Hematopoietic multipotent progenitor cell treated with erythropoietin and hydrocortisone succinate and interleukin-3 and kit ligand, for 4 days (in vitro differentiated cells): ENCODE data around the gene CCDC63.
A peak's percentile ranks its signal among the peaks of the same experiment; 100 is the strongest.
"Not testable (repeated sequence)": the region's sequence is repeated elsewhere in the genome, so short reads cannot be mapped to it uniquely, and the experiment has no call there.

Experiments used
- DNase-seq: peaks from one replicate; pipeline ENCODE4 v3.0.0-alpha.2; 2015

Gene CCDC63

DNA sequence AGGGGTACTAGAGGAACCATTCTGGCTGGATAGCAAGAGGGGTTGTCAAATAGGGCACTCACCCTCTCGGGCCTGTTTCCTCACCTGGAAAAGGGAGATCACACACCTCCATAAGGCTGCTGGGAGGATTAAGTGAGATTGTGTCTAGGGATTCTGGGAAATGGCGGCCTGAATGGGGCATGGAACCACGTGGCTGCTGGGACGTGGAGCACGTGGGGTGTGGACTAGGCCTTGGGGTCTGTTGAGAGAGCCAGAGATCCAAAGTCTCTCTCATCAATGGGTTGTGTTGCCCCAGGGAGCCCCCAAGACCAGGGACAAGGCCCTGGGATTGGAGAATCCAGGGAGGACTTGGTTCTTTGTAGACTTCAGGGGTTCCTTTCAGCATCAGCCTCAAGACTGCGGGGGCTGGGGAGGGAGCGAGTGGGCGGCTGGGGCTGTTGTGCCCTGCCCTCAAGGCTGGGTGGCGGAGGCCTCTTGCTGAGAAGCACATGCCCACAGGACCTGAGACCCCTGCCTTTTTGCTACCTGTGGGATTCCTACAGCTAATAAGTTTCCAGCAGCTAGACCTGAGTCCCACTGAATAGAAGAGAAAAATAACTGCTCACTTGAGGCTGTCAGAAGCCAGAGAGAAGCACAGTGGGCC lies 77.0 kb downstream of the CCDC63 start:
- no peak for DNase-seq

DNA sequence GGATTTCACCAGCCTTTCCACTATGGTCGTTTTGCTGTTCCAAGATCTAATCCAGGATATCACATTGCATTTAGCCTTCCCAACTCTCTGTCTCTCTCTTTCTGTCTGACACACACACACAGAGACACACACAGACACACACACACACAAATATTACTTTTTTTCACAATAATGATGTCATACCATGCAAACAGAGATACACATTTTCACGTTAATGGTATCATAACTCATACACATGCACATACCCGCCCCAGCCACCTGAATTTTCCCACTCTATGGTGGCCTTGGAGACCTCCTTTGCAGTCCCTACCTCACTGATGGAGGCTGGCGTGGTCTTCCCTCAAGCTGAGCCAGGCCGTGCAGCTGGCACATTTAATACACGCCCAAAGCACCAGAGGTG lies 80.8 kb downstream of the CCDC63 start:
- no peak for DNase-seq

DNA sequence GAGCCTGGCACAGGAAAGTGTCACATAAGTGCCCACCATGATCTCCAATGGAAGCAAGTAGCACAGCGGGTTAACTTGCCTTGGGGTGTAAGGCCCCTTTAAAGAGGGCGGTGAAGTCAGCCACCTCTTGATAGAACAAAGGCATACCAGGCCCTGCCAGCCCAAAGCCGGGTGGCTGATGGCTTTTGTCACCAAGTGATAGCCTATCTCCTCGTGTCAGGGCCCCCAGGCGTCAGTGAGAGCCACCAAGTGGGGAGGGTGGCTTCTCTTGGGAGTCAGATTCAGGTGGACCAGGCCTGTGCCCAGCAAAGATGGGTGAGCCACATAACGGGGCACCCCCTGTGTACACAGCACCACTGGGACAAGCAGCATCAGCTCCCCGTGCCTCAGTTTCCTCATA lies 81.9 kb downstream of the CCDC63 start:
- DNase-seq, result peak; percentile 53

DNA sequence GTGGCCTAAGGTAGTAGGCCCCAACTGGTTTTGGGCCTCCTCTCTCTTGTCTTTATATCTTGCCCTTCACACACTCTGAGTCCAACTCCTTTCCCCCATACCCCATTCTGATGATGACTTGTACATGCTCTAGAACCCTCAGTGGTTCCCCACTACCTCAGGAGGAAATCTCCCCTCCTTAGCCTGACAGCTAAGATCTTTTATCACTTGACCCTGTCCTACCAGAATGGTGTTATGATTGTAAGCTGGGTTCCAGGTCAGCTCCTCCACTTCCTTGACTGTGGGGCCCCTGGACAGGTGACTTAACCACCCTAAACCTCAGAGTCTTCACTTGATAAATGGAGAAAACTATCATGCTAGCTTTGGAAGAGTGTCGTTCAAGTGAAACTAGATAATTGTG lies 83.0 kb downstream of the CCDC63 start:
- no peak for DNase-seq

DNA sequence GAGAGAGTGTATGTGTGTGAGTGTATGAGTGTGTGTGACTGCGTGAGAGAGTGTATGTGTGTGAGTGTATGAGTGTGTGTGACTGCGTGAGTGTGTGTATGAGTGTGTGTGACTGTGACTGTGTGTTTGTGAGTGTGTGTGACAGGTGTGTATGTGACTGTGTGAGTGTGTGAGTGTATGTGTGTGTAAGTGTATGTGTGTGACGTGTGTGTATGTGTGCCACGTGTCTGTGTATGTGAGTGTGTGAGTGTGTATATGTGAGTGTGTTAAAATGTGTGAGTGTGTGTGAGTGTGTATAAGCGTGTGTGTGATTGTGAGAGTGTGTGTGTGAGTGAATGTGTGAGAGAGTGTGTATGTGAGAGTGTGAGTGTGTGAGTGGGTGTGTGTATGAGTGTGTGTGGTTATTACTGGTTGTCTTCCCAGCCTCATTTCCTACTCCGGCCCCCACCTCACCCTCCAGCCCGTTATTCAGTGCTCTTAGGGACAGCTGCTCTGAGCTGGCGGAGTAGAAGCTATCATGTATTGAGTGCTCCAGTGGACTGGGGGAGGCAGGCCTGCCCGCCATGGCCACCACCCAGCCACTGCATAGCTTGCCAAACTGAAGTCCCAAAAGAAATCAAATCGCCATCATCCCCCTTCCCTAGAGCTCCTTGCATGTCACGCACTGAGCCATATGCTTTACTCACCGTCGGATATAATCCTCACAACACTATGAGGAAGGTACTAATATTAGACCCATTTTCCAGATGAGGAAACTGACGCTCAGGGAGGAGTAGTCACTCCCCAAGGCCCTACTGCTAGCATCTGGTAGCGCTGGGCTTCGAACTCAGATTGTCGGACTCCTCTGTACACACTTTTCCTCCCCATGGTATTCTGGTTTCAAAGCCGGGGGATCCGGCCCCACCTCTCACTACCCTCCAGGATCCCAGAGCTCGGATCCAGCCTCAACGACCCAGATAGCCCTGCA lies 83.8 kb downstream of the CCDC63 start:
- no peak for DNase-seq

DNA sequence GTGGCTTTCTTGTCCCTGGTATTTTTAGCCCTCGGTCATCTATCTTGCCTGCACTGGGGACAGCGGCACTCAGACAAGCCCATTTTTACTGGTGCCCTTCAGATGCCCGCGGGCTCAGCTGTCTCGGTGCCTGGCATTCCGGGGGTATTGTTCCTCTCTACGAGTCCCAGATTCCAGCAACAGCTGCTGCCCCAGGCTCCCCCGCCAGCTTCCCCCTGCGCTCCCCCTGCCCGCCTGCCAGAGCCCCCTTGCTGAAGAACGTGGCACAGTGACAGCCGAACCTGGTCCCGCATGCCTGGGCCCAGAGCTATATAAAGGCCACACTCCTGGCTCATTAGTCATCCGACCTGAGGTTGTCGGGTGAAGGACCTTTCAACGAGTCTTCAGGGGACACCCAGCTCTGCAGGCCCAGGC lies 84.5 kb downstream of the CCDC63 start:
- no peak for DNase-seq

DNA sequence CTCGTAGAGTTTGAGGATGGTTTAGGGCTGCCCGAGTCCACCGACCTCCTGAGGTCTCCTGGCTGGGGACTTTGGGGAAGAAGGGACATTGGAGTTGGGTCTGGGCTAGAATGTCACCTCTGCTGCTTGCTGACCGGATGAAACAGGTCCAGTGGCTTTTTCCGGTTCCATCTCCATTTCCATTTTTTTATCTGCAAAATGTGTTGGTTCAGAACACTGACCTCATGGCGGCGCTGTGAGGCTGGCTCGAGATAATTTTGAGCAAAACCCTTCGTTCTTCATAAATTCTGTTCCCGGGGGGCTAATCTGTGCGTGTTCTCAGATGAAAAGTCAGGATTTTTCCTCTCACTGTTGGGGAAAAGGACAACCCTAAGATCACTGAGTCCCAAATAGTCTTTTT lies 85.3 kb downstream of the CCDC63 start:
- peak; percentile 18 for DNase-seq

DNA sequence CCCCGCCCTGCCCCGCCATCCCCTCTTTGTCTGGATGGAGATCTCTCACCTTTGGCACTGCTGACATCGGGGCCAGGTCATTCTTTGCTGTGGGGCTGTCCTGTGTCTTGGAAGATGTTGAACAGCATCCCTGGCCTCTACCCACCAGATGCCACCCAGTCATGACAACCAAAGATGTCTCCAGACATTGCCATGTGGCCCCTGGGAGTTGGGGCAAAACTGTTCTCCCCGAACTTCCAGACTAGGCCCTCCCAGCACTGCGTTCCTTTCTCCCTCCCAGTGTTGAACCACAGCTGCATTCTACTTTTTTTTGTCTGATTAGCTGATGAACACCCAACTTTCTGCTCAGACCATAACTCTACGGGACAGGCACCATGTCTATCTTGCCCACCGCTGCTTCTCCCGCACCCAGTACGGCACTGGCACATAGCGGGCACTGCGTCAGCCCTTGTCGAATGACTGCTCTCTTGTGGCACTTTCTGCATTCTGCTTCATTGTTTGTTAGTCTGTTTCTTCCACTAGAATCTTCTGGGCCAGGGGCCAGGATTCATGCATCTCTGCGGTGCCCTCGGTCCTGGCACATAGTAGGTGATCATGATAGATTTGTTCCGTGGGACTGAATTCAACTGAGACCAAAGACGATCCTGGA lies 86.7 kb downstream of the CCDC63 start:
- no peak for DNase-seq

DNA sequence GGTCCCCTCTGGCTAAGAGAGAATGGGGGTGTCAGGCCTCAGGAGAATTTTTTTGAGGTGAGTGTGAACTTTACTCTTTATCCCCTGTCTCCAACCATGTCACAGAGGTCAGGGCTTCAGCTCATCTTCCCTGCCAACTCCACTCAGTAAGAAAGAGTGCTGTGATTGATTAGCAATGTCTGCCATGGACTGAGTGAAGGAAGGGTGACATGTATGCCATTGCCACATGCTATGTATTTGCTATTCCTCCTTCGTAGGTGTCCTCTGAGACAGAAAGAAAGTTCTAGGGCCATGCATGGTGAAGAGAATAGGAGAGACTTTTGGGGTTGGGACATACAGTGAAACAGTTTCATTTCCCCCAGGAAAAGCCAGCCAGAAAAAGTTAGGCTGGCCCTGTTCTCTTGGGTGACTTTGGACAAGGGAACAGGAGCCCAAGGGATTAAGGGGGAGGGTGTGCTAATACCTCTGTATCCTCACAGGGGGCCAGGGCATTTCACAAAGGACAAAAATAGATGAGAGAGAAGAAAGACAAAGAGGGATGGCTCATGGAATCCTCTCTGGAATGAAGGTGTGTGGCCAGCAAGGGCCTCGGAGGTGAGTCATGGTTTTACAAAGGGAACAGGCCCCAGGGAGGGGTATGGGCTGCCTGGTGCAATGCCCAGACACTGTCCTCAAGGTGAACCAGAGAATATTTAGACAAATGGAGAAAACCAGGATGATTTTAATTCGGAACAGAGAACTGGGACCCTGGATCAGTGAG lies 87.5 kb downstream of the CCDC63 start:
- DNase-seq, result no peak

DNA sequence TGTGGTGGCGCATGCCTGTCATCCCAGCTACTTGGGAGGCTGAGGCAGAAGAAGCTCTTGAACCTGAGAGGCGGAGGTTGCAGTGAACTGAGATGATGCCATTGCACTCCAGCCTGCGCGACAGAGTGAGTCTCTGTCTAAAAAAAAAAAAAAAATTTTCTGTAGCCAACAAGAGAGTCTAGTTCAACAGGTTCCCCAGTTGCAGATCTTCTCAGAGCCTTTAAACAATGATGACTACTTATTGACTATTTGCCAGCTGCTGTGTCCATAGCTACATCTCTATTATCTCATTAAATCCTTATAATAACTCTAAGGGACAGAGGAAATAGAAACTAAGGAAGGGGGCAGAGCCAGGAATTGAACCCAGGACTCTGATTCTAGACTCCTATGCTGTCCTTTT lies 88.8 kb downstream of the CCDC63 start:
- no peak for DNase-seq

DNA sequence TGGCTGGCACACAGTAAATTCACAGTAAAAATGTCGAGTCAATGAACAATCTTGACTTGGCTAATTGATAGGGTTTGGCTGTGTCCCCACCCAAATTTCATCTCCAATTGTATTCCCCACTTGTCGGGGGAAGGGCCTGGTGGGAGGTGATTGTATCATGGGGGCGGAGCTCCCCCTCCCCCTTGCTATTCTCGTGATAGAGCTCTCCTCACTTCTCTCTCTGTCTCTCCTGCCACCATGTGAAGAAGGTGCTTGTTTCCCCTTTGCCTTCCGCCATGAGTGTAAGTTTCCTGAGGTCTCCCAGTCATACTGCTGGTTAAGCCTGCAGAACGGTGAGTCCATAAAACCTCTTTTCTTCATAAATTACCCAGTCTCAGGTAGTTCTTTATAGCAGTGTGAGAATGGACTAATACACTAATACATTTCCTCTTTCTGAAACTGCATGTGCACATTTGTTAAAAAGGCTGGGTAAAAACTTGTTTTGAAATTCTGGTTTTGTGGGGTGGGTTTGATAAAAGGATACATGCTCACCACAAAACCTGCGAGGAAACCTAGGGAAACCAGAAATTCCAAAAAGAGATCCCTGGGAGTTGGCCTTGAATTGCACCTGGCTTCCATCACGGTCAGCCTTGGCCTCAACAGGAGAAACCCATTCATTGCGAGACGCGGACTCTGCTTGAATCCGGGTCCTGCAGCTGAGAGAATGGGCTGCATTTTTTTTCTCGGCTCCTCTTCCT lies 89.7 kb downstream of the CCDC63 start:
- DNase-seq, result no peak

DNA sequence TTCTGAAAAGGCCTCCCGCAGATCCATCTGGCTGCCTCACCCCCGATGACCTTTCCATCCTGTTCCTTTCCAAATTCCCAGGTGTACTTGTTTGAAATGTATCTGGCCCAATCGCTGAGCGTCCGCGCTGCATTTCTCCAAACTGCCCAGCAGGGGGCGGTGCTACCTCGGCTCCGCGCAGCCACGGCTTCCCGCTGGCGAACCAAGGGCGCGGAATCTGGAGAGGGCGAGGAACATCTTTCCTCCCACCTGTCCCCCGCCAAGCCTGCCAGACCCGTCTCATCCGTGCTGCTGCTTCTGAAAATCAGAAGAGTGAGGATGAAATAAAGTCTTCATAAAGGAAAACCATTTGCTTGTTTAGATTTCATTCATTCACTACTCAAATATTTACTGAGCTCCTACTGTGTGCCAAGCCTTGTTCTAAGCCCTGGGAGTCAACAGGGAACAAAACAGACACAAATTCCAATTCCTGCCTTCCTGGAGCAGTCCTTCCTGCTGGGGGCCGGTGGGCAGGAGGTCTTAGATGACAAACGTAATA lies 90.4 kb downstream of the CCDC63 start:
- peak; percentile 67 for DNase-seq

DNA sequence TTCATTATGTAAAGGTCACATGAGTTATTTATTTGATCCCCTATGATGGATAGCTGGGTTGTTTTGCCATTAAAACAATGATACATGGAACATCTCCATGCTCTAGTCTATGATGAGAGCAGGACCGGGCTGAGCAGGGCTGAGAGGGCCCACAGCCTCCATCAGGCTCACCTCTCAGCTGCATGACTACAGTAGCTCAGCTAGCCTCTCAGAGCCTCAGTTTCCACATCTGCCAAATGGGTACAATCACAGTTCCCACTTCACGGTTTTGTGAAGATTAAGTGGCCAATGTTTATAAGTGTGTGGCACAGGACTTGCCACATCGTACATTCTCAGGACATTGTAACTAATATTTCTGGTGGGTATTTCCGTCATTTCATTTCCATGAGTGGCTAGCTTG lies 93.5 kb downstream of the CCDC63 start:
- DNase-seq, result no peak

DNA sequence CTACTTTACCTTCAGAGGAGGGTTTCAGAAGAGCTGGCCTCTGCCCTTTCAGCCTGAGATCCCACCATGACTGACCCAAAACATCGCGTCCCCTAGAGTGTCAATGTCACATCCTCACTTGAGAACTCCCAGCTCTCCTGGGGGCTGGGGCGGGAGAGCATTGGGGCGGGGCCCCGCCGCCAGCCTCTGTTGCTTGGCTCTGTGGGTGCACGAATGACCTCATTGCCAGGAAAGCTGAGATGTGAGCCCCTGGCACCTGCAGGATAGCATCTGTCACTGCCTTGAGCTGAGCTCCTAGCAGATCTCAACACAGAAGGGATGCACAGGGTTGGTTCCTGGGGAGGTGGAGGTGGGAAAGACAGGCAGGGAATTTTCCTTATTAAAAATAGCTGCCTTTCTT lies 94.1 kb downstream of the CCDC63 start:
- DNase-seq, result no peak

DNA sequence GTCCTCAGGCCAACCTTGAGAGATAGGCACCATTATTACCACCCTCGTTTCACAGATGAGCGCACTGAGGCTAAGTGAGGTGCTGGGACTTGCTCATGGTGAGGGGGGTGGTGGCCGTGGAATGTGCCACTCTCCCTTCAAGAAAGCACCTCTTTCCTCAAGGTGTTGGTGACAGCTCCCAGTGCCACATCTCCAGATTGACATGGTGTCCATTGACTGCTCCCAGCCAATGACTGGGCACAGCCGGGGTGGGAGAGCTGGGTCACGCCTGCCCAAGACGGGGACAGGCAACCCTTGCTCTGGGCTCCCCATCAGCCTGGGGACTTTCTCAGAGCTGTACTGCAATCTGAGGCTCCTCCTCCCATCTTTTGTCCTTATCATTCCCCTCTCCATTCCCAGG lies 94.6 kb downstream of the CCDC63 start:
- no peak for DNase-seq

DNA sequence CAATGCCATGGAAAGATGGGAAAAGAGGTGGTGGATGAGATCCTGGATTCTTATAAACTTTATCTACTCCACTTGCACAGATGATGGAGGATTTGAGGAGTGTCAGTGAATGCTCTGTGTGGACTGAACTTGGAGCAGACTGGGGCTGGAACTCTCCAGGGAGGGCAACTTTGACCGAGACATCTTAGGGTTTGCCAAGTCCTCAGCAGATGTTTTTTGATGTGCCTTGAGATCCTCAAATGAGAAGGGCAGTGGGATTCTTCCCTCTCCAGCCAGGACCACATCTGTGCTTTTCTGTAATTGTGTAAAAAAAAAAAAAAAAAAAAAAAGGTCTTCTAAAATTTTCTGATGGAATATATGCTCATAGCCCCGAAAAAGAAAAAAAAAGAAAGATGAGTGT lies 96.6 kb downstream of the CCDC63 start:
- no peak for DNase-seq

DNA sequence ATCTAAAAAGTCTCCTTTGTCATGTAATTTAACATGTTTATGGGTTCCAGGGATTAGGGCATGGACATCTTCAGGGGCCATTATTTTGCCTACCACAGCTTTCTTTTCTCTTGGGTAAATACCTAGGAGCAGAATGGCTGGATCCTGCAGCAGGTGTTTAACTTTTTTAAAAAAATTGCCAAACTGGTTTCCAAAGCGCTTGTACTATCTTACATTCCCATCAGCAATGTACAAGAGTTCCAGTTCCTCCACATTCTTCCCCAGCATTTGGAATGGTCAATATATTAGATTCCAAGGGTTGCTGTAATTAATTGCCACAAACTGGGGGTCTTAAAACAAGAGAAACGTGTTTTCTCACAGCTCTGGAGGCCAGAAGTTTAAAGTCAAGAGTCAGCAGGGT lies 101.3 kb downstream of the CCDC63 start:
- DNase-seq, result no peak

DNA sequence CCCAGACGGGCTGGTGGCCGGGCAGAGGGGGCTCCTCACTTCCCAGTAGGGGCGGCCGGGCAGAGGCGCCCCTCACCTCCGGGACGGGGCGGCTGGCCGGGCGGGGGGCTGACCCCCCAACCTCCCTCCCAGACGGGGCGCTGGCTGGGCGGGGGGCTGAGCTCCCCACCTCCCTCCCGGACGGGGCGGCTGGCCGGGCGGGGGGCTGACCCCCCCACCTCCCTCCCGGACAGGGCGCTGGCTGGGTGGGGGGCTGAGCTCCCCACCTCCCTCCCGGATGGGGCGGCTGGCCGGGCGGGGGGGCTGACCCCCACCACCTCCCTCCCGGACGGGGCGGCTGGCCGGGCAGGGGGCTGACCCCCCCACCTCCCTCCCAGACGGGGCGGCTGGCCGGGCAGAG lies 103.7 kb downstream of the CCDC63 start:
- not testable (repeated sequence) for DNase-seq

DNA sequence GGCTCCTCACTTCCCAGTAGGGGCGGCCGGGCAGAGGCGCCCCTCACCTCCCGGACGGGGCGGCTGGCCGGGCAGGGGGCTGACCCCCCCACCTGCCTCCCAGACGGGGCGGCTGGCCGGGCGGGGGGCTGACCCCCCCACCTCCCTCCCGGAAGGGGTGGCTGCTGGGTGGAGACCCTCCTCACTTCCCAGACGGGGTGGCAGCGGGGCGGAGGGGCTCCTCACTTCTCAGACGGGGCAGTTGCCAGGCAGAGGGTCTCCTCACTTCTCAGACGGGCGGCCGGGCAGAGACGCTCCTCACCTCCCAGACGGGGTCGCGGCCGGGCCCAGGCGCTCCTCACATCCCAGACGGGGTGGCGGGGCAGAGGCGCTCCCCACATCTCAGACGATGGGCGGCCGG lies 104.1 kb downstream of the CCDC63 start:
- DNase-seq, result not testable (repeated sequence)
